GM12878 (cell line): ENCODE results near the gene LAMB4.

ENCODE experiments used
- BCLAF1 ChIP-seq: fragments of 450-650 bp; IDR thresholded peaks from 2 replicates; pipeline ENCODE4 v1.6.1; 2017; ENCODE audit warnings: antibody characterized with exemption, mild to moderate bottlenecking, moderate library complexity
- EZH2 ChIP-seq: IDR thresholded peaks from 2 replicates; pipeline ENCODE4 v1.6.1; 2012; ENCODE audit warnings: low read depth, mild to moderate bottlenecking, control low read depth, inconsistent platforms, low read length, borderline replicate concordance; ENCODE audit not compliant: control insufficient read depth
- POLR2A ChIP-seq: IDR thresholded peaks from 2 replicates; pipeline ENCODE4 v1.6.1; 2011; ENCODE audit warnings: low read depth, mild to moderate bottlenecking, low read length
- RFX5 ChIP-seq: IDR thresholded peaks from 2 replicates; pipeline ENCODE4 v1.6.1; 2011; ENCODE audit warnings: low read depth, low read length, improper control_type of control experiment
- TF ChIP-seq, protein P1 (sequence below), 3 experiments: IDR thresholded peaks in 2 of 3; conservative IDR thresholded peaks in 1 of 3; 2 replicates each; pipeline ENCODE4 v1.5.1; 2011; ENCODE audit warnings: low read depth in 3 of 3, low read length in 3 of 3, mild to moderate bottlenecking in 3 of 3, control low read depth in 2 of 3, moderate library complexity in 2 of 3, inconsistent platforms in 1 of 3, mixed read lengths in 1 of 3; ENCODE audit not compliant: control insufficient read depth in 2 of 3, insufficient read depth in 1 of 3; ENCODE audit errors: extremely low read depth in 1 of 3
- TF ChIP-seq, protein P2 (sequence below): IDR thresholded peaks from 2 replicates; pipeline ENCODE4 v1.6.1; 2012; ENCODE audit warnings: low read depth, low read length, improper control_type of control experiment

- TF ChIP-seq RFX5 (no peak), BCLAF1 (no peak), EZH2 (no peak), POLR2A (no peak)
- TF ChIP-seq, protein P1, sequence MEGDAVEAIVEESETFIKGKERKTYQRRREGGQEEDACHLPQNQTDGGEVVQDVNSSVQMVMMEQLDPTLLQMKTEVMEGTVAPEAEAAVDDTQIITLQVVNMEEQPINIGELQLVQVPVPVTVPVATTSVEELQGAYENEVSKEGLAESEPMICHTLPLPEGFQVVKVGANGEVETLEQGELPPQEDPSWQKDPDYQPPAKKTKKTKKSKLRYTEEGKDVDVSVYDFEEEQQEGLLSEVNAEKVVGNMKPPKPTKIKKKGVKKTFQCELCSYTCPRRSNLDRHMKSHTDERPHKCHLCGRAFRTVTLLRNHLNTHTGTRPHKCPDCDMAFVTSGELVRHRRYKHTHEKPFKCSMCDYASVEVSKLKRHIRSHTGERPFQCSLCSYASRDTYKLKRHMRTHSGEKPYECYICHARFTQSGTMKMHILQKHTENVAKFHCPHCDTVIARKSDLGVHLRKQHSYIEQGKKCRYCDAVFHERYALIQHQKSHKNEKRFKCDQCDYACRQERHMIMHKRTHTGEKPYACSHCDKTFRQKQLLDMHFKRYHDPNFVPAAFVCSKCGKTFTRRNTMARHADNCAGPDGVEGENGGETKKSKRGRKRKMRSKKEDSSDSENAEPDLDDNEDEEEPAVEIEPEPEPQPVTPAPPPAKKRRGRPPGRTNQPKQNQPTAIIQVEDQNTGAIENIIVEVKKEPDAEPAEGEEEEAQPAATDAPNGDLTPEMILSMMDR (IDR thresholded peaks at IDR 0.05 in 2 of 3, conservative IDR thresholded peaks at IDR 0.05 in 1 of 3; ENCODE audit: control insufficient read depth in 2 of 3, extremely low read depth in 1 of 3, insufficient read depth in 1 of 3, low read depth in 3 of 3, low read length in 3 of 3), result no peak
- TF ChIP-seq, protein P2, sequence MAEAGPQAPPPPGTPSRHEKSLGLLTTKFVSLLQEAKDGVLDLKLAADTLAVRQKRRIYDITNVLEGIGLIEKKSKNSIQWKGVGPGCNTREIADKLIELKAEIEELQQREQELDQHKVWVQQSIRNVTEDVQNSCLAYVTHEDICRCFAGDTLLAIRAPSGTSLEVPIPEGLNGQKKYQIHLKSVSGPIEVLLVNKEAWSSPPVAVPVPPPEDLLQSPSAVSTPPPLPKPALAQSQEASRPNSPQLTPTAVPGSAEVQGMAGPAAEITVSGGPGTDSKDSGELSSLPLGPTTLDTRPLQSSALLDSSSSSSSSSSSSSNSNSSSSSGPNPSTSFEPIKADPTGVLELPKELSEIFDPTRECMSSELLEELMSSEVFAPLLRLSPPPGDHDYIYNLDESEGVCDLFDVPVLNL, result no peak
These were observed 149.4 kb downstream of the LAMB4 start for GRCh38 chr7:107980671-107981190.
